Smooth muscle cell of the brain vasculature (primary cell): Measurements from ENCODE around the gene EXD3.
"Not testable (repeated sequence)": the region's sequence is repeated elsewhere in the genome, so short reads cannot be mapped to it uniquely, and the experiment has no call there.

Source experiments
- DNase-seq: peaks from one replicate; pipeline ENCODE4 v3.0.0-alpha.2; 2012; ENCODE audit warnings: low read depth, low spot score

The EXD3 gene, protein sequence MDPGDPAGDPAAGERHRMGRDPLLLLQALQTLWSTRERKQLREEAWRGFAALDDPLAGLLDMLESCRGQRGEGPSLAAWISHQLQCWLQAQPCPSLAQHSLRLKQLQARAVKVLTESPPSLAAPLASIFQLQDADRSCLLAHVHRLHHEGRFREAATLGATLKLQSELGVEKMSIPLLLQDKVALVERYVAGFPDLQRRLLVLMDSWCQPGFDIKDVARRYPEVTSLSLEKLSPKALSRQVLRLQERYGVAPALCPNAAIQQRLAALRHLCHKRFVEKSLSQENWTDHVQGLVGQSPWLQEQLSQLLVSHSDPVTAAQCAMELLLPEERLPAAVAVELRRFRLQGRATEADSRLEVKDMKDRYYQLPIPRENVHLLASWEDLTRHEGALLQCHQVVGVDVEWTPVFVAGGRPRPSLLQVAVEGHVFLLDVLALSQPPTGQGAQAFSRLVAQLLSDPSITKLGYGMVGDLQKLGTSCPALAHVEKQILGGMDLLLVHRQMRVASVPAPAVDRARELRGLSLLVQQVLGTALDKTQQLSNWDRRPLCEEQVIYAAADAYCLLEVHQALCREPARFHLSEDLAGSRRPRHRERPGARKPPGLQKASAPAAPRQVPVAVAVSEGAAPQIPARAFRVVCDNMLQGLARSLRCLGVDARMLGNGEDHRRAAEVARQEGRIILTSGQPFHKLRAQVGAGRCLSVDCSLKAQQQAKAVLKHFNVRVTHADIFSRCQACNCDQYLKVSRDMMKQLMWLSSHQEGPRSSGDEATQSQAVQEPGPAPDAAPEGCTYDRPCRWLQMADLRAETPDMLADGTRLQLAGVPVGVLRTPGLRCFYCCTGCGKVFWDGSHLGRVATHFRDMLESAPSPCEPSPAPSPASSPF

DNA sequence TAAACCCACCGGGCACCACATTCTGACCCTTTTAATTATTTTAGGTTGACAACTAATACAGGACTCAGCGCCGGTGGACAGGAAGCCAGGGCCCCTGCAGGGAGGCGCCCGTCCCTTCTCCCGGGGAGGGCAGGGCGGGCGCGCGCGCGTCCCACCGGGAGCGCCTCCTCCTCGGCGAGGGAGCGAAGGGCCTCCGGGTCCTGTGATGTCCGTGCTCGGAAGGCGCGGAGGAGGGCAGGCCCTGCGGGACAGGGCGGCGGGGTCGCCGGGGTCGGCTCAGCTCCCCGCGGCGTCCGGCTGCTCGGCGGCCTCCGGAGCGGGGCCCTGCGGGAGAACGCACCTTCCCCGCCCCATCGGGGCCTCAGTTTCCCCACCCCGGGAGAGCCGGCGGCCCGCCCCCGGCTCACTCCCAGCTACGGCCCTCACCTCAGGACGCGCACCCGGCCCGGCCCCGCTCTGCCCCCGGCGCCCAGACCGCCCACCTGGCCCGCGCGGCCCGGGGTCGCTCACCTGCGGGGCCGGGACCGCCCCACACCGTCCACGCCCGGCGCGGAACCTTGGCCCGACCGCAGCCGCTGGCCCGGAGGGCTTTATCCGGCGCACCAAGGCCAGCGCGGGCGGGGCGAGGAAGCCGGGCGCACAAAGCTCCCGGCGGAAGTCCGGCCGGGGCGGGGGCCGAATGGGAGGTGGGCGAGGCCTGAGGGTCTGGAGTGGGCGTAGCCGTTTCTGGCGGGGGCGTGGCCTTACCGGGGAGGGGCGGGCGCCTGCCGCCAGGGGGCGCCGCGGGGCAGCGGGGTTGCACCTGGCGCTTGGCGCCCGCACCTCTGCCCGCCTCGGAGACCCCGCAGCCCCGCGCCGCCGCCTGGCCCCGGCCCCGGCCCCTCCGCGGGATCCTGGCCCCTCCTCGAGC is at the start of gene EXD3, which contains the start of gene NOXA1:
Gene EXD3 (minus strand): TSS at position 559 of the 910 bp plus-strand sequence. CDS start 27,805 bp downstream, outside the sequence.
Gene NOXA1 (plus strand): TSS at position 790 of the 910 bp plus-strand sequence. CDS start 137 bp downstream, outside the sequence.
- peak; percentile 67 for DNase-seq

DNA sequence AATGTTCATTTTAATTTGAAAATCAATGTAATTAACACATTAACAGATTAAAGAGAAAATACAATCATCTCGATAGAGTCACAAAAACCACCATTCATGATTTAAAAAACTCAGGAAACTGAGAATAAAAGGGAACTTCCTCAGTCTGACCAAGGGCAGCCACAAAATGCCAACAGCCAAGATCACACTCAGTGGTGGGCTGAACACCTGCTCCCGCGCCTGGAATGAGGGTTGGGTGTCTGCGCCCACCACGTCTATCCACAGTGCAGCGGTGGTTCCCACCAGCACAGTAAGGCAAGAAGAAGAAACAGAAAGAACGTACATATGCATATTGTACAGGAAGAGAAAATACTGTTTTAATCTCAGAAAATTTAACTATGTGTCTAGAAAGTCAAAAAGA is 47.8 kb upstream of the EXD3 start:
- no peak for DNase-seq

DNA sequence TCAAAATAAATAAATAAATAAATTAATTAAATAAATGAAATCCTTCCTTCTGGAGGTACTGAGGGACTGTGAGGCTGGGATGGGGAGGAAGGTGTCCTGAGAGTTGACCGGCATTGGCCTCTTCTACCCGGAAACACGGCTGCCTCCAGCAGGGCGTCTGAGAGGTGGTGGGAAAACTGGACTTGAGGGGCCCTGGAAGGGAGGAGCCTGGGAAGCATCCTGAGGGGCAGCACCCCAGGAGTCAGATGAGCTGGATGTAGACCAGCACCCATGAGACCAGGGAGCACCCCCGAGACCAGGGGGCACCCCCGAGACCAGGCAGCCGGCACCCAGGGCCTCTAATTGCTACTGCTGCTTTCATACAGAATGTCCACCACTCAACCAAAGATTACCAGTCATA is 44.9 kb upstream of the EXD3 start:
- DNase-seq = no peak

DNA sequence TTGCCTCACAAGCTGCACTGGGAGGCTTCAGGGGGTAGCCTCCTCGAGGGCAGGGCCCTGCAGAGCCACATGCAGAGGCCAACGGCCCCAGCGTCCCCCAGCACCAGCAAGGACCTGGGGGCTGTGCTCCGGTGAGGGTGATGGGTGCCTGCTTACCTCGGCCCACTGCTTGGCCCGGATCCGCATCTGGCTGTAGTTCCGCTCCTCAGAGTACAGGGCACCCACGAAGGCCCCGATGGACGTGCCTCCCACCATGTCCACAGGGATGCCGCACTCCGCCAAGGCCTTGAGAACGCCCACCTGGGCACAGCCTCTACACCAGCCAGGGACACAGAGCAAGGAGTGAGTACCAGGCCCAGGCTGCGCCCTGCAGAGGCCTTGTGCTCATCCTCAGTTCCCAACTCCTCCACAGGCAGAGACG is 44.2 kb upstream of the EXD3 start:
- DNase-seq = no peak

DNA sequence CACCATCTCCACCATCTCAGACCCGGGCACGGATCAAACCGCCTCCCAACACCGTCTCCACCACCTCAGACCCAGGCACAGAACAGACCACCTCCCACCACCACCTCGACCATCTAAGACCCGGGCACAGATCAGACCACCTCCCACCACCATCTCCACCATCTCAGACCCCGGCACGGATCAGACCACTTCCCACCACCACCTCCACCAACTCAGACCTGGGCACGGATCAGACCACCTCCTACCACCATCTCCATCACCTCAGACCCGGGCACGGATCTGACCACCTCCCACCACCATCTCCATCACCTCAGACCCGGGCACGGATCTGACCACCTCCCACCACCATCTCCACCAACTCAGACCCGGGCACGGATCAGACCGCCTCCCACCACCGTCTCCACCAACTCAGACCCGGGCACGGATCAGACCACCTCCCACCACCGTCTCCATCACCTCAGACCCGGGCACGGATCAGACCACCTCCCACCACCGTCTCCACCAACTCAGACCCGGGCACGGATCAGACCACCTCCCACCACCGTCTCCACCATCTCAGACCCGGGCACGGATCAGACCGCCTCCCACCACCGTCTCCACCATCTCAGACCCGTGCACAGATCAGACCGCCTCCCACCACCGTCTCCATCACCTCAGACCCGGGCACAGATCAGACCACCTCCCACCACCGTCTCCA is 43.6 kb upstream of the EXD3 start:
- DNase-seq = not testable (repeated sequence)

DNA sequence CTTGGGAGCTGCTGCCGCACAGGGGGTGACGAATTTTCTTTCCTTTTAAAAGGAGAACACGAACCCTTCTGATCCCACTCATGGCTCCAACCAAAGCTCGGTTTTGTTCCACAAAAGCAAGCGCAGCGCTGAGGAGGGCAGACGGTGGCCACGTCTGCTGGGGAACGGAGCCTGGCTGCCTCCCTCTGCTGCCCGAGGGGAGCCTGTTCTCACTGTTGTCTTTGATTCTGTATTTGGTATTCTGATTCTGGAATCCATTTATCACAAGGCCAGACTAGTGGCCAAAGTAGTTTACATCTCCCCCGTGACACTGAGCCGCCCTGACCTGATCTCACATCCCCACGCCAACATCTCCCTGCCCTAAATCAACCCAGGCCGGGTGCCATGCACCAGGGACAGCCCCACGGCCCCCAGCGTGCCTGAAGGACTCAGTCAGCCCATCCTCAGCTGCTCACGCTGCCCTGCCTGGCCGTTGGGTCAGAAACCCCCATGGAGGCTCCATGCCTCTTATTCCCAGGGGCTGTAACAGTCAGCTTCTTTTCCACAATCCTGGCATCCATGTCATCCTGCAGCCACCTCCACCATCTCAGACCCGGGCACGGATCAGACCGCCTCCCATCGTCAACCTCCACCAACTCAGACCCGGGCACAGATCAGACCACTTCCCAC is 42.9 kb upstream of the EXD3 start:
- no peak for DNase-seq

DNA sequence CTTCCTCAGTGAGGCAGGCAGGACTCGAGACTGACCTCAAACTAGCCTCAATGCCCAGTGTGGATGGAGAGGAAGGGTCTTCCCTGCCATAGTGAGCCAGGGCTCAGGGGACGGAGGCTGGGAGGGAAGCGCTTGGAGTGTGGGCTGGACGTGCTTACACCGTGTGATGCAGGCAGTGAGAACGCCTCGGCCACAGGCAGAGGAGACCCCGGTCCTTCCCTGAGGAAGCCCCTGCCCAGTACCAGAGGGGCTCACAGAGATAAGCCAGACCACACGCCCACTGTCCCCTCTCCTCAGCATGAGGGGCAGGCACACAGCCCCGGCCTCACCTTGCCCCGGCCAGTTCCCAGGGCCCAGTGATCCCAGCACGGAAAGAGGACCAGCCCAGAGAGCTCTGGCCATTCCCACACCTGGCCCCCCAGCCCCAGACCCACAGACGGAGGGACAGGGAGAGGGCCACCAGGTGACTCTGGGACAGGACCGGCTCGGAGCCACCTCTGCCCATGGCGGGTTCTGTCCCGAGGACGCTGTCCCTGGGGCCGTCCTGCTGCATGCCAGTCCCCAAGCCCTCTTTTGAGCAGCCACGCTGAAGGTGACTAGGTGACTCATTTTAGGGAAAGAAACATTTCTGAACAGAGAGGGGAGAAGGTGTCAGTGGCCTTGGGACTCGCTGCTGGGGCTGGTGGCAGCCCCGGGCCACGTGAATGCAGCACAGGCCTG is 42.2 kb upstream of the EXD3 start:
- DNase-seq = no peak

DNA sequence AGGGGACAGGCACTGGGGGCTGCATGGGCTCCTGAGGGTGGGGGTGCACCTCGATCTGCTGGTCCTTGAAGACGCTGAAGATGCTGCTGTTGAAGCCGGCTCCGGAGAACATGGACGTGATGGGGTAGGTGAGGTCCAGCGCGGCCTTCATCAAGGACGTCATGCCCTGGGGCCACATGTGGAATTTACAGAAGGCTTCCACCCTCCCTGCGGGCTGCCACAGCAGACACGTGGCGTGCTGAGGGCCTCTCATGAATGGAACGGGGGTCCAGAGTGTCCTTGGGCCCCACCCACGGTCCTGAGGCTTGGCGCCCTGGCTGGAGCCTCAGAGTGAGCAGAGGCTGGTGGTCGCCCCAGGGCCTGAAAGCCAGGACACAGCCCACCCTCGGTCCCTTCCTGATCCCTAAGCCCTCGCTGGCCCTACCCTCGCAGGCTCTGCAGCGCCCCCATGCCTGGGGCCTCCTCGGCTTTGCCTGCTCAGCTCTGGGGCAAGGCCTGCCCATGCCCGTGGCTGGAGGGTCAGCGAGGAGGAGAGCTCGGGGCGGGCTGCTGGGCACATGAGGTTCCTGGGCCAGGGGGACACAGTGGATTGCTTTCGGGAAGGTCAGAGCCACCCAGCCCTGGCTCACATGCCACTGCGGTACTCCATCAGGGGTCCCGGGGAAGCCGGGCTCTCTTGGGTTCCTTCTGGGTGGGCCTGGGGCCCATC is 41.5 kb upstream of the EXD3 start:
- DNase-seq = no peak

DNA sequence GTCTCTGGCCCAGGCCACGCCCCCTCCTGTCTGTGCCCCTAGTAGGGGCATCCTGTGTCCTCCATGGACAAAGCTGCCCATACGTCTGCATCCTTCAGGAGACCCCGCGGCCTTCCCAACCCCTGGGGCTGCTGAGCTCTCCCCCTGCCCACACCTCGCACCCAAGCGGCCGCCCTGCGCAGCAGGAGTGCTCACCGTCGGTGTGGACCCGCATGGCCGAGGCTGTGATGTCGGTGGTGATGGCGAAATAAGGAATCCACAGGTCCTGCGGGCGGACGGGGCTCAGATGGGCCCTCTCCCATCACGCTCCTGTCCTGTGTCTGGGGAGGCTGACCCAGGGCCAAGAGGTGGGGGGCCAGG is 40.9 kb upstream of the EXD3 start:
- DNase-seq = no peak

DNA sequence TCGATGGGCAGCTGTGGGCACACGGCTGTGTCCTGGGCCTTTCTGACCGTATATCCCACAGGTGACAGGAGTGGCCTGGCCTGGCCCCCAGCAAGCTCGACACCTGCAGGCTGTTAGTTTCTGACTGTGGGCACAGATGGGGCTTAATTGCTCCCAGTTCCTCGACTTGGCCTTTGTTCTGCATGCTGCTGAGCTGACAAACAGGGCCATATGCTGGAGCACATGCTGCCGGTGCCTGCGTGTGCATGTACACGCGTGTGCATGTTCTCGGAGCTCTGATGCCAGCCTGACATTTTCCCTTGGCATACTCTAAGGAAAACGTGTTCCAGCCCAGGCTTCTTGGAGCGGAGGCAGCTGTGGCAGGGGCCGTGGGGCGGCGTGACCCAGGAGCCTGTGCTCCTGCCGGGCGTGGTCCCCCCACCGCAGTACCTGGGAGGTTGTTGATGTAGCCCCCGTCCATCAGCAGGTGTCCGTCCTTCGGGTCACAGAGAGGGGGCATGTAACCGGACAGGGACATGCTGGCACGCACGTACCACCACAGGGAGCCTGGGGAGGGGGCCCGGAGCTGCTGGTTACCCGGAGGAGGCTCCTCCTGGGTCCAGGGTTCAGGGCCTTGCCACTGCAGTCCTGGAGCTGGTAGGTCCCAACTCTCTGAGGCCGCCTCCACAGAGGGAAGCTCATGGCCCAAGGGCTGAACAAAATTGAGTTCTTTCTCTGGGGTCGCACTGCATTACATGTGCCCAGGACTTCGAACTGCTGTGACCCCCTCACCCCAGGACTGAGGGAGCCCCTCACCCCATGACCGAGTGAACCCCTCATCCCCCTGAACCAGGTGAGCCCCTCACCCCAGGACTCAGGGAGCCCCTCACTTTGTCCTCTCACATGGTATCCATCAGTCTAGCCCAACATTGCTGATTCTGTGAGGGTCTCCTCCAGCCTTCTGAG is 40.3 kb upstream of the EXD3 start:
- no peak for DNase-seq

DNA sequence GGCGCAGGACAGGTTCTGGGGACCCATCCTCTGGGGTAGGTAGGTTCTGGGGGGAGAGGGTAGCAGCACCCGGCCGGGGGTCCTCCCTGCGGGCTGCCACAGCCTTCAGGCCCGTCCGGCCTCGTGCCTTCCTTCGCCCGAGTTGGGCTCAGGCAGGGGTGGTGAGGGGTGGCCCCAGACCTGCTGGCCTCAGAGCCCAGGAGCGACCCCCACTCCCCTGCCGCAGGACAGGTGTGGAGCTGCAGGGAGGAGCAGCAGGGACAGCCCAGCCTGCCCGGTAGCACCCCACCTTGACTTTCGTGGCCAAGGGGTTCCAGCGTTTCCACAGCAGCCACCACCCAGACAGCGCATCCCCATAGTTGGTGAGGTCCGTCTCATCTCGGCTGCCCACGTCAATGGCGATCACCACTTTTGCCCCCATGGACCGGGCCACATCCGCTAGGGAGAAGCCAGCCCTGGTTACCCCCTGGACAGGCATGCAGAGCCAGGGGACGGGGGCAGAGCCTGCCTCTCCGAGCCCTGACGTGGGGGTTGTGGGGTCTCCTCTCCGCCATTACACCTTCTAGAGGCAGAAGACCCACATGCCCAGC is 39.5 kb upstream of the EXD3 start:
- DNase-seq = no peak

DNA sequence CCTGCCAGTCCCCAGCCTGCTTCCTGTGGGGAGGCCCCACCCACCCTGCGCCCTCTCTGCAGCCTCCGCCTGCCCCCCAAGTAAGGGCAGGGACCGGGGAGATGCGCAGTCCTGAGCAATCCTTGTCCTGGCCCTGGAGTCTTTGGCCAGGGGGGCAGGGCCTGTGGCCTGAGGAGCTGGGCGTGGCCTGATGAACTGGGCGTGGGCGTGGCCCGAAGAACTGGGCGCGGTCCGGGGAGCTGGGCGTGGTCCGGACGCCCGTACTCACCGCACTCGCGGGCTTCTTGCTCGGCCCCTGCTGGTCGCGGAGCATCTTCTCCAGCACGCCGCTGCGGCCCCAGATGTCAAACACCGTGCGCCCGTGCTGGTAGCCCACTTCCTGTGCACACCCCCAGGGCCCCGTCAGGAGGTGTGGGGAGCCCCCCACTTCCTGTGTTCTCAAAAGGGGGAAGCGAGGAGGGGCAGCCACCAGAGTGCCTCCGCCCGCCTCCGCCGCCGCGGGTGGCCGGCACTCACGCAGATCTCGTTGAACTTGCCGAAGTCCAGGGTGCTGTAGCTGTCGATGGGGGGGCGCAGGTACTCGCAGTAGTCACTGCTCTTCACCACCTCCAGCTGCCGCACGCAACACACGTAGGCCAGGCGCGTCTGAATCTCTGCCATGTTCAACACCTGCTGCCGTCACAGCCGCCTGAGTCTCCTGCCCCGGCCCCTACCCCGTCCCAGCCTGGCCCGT is 38.9 kb upstream of the EXD3 start:
- no peak for DNase-seq

DNA sequence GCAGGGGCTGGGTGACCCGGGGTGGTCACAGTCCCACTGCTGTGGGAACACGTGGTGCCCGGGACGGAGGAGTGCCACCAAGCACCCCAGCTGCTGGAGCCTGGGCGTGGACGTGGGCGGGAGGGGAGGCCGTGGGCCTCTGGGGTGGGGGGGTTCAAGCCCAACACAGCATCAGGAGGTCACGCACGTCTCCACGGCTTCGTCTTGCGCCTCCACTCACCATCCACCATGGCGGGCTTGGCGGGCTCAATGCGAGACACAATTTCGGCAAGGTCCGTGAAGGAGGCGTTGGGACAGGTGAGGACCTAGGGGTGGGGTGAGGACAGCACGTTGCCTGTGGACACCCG is 38.3 kb upstream of the EXD3 start:
- no peak for DNase-seq

DNA sequence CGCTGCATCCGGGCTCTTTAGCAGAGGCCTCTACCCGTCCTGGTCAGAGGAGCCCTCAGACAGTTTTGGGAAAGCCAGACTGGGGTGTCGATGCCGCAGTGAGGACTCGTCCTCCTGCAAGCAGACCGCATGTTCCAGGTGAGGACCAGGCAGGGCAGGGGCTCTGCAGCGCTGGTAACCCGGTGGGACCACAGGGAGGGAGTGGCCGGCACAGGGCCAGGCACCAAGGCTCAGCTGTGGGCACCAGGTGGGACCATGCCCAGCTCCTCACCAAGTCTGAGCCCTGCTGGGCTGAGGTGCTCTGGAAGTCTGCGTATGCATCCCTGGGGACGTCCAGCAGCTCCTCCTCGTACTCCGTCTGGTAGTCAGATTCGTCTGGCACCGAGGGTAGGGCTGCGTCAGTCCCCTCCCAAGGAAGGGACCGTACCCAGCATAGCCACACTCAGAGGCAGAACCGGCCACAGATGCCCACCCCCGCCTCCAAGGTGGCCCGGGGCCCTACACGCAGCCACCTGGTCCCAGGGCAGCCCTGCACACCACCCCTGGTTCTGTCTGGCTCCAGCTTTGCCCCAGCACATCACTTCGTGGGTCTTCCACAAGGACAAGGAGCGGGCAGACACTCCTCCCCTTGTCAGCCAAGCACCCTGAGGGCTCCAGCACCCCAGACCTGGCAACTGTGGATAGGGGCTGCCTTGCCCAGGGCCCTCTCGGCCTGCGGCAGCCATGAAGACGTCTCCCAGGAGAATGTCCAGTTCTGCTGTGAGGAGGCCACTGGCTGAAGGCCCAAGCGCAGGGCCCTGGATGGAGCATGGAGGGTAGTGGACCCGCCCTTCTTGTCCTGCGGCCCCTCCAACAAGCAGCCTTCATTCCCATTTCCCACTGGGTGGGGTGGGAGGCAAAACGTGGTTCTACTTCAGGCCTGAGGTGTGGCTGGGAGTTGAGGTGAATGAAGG is 37.7 kb upstream of the EXD3 start:
- no peak for DNase-seq

DNA sequence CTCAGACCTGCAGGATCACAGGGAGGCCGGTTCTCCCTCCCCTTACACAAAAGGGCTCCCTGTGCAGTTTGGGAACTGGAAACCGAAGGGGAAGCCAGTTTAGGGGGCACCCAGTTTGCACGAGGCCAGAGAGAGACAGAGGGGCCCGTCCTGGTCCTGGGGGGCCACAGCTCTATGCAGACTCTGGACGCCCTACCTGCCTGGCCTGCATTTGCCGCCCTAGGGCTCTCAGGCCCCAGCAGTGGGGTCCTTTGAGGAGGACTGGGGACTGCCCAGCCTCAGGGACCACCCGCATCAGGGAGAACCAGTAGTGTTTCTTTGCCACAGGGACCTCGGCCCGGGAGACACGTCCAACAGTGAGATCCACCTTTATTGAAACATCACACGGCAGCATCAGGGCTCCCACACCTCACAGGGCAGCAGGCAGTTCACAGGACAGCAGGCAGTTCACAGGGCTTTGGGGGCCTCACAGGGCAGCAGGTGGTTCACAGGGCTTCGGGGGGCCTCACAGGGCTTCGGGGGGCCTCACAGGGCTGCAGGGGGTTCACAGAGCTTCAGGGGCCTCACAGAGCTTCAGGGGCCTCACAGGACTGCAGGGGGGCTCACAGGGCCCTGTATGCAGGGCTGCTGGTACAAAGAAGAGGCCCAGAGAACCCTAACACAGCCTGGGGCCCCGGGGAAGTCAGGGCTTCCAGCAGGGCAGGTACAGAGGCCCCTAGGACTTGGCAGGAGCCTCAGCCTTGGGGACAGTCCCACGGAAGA is 36.8 kb upstream of the EXD3 start:
- DNase-seq = no peak
